Coronary artery (tissue), 2 donors: ENCODE results near the gene SPTBN1.

Experiments used
- DNase-seq: peaks from one replicate; pipeline ENCODE4 v3.0.0-alpha.2; 2017; ENCODE audit warnings: low spot score
- H3K27ac ChIP-seq, 2 donors: fragments of 200-600 bp; sonication (generic); one replicate each; pipeline ENCODE4 v1.5.1; 2016 to 2019
- H3K4me3 ChIP-seq: fragments of 200-600 bp; sonication (generic); 2 replicates; pipeline ENCODE4 v1.5.1; 2016; ENCODE audit warnings: mild to moderate bottlenecking, moderate library complexity
- CTCF ChIP-seq: fragments of 200-600 bp; sonication (generic); IDR thresholded peaks from one replicate; pipeline ENCODE4 v1.5.1; 2019; ENCODE audit warnings: antibody characterized with exemption

The SPTBN1 gene

DNA sequence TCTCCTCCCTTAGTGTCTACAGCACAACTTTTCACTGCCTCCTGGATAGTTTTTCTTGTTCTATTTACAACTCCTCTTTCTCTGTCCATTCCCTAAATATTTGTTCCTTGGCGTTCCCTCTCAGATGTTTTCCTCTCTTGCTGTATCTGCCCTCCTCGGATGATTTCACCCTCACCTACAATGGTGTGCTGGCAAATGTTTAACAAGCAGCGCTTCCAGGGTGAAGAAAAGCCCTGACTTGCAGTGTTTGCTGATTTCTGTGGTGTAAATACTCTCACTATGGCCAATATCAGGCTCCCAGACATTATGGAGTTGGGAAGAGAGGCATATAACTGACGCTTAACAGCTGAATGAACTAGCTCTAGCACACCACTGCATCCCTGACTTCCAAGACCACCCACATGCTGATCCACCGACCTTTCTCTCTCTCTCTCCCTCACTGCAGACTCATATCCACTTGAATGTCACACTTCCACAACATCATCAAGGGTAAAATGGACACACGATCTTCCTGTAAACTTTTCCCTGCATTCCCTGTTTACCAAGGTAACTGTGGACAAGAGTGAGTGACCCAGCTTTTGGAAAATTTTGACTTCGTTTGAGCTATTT lies 31.5 kb upstream of the SPTBN1 start:
- TF ChIP-seq CTCF = no peak
- Histone ChIP-seq H3K27ac (no peak overlapping the region), H3K4me3 (no peak overlapping the region)
- no peak for DNase-seq

DNA sequence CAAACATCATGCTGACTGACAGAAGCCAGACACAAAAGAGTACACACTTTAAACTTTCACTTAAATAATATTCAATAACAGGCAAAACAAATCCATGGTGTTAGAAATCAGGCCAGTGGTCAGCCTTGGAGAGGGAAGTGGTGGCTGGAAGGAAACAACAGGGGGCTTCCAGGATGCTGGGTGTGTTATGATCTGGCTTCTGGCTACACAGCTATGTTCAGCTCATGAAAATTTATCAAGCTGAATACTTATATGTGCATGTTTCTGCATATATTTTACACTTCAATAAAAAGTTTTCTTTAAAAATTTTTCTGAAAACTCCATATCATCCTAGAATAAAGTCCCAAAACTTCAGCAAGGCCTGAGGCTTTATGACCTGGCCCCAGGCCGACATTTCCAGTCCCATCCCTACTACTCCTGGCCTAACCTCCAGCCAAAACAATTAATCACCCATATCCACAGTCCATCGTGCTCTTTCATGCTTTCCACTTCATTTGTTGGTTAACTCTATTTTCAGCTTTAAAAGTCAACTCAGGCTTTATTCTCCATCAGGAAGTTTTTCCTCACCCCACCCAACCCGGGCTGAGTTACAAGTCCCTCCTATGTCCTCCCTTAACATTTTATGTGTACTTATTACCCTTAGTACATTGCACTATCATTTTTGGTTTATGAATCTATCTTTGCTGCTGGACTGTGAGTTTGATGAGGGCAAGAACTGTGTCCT lies 27.9 kb upstream of the SPTBN1 start:
- no peak for TF ChIP-seq CTCF
- no peak for DNase-seq
- peak overlapping the region; percentile 12 to 86 for H3K27ac ChIP-seq
- H3K4me3 ChIP-seq = no peak overlapping the region

GRCh38 chr2:54429054-54429453 lies 27.1 kb upstream of the SPTBN1 start:
- no peak for TF ChIP-seq CTCF
- DNase-seq = no peak
- Histone ChIP-seq H3K27ac (peak overlapping the region; percentile 12 to 86), H3K4me3 (no peak overlapping the region)

DNA sequence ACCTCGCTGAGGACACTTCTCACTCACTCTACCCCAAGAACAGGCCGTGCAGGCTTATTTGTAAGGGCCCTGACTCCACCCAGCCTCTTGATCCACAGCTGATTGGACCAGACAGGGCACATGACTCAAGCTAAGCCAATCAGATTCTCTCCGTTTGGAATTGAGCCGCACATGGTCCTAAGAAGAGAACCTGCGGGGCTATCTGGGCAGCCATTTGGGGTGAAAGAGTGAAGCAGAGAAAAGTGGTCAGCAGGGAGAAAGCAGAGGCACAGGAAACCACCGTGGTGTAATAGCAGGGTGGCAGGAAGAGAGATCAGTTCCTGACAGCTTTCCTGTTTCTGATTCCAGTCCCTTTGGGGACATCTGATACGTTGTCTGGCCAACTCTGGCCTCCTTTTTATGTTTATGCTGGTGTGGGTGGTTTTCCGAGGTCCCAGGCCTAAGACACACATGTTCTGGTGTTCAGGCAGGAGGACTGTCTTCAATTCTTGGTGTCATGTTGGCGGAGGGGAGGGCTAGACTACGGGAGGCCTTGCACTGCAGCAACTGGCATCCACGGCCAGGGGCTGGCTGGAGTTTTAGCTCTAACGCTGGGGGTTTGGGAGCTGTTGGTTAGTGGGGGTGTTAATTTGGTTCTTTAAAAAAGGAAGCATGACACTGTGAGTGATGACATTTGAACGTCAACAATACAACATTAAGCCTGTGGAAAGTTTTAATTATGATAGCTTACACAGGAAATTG lies 26.1 kb upstream of the SPTBN1 start:
- no peak for DNase-seq
- TF ChIP-seq CTCF = no peak
- H3K27ac ChIP-seq = peak overlapping the region; percentile 12 to 86
- no peak overlapping the region for H3K4me3 ChIP-seq

DNA sequence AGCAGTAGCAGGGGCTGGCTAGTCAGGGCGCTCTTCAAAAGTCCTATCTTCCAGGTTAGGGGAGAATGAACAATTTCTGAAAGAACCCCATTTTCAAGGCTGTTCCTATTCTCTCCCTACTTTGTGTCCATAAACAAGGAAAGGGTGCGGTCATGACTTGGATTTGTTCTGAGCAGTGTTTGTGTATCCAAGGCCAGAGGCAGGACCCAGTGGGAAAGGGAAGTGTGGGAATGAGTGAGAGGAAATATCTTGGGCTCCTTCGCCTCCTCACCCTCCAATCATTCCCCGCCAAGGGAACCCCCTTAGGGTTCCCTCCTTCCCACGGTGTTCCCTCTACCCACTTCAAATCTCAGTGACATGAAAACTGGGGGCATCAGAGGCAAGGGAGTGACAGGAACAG lies 25.5 kb upstream of the SPTBN1 start:
- DNase-seq = no peak
- H3K27ac ChIP-seq = peak overlapping the region; percentile 12 to 86
- TF ChIP-seq CTCF = no peak
- H3K4me3 ChIP-seq = no peak overlapping the region

DNA sequence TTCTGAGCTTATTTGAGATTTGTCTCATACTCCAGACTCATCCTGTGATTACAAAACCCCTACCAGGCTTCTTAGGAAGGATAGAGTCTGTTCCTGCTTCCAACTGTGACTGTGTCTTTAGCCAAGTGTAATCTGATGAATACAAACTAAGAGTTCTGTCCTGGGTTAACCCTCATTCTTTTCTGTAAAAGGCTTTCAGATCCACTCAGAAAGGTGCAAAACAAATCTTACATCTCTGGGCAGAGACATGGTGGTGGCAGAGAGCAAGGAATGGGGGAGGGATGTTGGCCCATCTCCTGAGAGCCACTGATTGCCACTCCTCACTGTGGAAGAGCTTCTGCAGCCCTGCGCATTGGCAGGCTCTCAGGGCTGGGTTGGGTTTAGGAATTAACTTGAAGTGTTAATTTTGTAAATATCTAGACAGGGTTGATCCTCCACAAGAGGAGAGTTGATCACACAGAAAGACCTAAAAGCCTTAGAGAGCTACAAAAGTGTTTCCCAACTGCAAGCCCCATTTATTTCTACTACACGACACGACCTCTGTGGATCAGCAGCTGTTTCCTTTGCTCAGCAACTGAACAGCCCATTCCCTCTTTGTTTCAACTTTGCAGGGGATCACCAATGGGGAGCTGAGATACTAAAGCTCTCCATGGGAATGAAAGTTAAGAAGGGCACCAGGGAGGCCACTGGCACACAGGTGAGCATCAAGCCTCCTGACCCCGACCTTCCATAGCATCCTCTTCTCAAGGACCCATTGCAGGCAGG lies 23.7 kb upstream of the SPTBN1 start:
- no peak for DNase-seq
- H3K4me3 ChIP-seq = no peak overlapping the region
- TF ChIP-seq CTCF = no peak
- peak overlapping the region in 1 of 2 donors; percentile 86 for H3K27ac ChIP-seq
